DMS 273 (cell line): ENCODE data around the gene OGN.

Experiments
- DNase-seq: peaks from one replicate; lab custom pipeline; 2025; ENCODE audit not compliant: unreplicated experiment; lab: John Stamatoyannopoulos, UW

Gene OGN

GRCh38 chr9:92405818-92406217 is 1.4 kb upstream of the OGN start:
- DNase-seq: no peak

- DNase-seq: no peak
These were observed 1.3 kb downstream of the OGN start for GRCh38 chr9:92402826-92403745.

DNA sequence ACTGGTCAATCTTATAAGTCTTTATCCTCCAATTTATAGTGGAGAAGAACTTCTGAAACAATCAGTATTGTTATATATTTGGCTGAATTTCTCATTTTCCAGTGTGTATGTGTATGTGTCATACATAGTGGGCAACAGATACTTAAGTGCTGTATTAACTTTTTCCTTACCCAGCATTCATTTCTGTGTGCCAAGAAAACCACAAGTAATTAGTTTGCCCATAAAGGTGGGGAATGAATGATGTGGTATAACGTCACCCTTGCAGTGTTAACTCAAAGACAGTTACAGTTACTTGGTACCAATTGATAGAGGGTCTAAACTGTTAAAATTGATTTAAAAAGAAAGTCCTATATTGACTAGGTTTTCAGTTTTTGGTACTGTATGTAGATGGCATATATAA is 2.0 kb downstream of the OGN start:
- DNase-seq: no peak

GRCh38 chr9:92397853-92398252 is 6.5 kb downstream of the OGN start:
- no peak for DNase-seq

GRCh38 chr9:92395617-92396016 is 8.8 kb downstream of the OGN start:
- DNase-seq: no peak

DNA sequence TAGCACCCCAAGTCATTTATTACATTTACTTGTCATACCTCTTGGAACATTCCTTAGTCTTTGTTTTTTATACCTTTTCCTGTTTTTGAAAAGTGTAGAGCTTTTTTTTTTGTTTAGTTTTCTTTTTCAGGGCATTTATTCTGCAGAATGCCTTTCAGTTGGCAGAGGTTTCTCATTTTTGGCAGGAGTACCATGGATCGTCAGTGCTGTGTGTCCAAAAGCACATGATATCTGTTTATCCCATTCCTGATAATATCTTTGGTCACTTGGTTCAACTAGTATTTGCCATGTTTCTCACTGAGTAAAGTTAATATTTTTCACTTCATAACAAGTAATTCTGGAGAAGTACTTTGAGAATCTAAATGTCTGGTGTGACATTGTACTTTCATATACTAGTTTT is 10.7 kb downstream of the OGN start:
- DNase-seq: no peak

- DNase-seq: no peak
These were observed 11.7 kb downstream of the OGN start for GRCh38 chr9:92392690-92393089.

- DNase-seq: no peak
These were observed 18.4 kb downstream of the OGN start for GRCh38 chr9:92385953-92386352.

- no peak for DNase-seq
These were observed 18.9 kb downstream of the OGN start for GRCh38 chr9:92385477-92385876.

GRCh38 chr9:92385001-92385400 is 19.4 kb downstream of the OGN start:
- DNase-seq: no peak

DNA sequence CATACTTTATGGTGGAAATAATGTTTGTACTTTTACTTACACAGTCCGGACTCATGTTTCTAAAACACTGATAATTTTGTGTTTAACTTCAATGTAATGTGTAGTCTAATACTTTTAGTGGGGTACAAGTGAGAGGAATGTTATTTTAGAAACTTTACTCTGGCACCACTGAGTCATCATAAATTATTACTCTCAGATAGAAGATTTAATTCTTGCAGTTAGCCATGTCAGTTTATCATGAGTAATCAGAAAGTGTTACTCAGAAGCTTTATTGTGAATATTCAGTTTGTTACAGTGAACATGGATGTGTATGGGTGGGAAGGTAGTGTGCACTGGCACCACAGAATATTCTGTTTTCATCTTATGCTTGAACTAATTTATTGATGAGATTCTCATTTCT is 20.0 kb downstream of the OGN start:
- no peak for DNase-seq

DNA sequence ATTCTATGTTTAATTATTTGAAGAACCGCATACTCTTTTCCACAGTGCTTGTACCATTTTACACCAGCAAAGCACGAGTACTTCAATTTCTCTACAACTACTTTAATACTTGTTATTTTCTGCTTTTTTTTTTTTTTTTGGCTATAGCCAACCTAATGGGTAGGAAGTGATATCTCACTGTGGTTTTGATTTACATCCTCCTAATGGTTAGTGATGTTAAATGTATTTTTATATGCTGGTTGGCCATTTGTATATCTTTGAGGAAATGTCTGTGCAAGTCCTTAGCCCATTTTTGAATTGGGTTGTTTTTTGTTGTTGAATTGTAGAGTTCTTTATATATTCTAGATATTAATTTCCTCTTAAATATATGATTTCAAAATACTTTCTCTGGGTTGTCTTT is 22.6 kb downstream of the OGN start:
- DNase-seq: no peak

DNA sequence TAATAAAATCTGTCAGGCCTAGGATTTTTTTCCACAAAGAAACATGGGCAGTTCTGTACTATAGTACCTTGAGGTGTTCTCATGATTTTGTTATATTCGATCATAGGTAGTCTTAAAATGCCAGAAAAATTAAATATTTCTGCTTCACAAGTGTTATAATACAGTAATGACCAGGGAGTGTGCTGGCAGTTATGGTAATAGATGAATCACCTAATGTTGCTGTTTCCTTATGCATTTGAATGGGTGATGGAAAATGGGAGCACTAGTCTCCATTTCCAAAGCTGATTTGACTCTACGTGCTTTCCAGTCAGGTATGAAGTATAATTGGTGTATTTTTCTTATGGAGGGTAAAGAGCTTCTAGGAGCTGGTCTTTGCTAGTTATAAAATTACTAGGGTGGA is 23.8 kb downstream of the OGN start:
- no peak for DNase-seq

DNA sequence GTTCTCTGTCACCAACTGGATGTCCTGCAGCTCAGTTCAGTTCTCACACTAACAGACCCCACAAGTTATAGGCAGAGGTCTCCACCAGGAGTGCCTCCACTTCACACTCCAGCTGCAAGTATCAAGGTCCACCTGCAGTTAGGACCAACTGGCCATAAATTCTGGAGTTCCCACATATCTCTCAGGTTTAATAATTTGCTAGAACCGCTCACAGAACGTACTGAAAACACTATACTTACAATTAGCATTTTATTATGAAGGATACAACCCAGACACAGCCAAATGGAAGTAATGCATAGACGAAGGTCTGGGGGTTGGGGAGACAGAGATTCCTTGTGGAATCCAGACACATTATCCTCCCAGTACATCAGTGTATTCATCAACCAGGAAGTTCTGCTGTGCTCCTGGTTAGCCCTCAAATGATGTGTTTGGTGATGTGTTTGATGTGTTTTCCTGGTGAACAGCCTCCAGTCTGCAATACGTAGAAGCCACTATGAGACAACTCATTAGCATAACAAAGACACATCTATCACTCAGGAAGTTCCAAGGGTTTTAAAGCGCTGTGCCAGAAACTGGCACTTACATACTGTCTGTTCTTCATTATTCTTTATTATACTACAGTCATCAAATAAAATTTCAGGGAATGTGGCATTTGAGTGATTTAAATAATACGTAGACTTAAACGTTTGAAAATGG is 25.4 kb downstream of the OGN start:
- no peak for DNase-seq

GRCh38 chr9:92377876-92378275 is 26.5 kb downstream of the OGN start:
- DNase-seq: peak; percentile 18

- DNase-seq: no peak
These were observed 31.2 kb downstream of the OGN start for GRCh38 chr9:92373167-92373566.

DNA sequence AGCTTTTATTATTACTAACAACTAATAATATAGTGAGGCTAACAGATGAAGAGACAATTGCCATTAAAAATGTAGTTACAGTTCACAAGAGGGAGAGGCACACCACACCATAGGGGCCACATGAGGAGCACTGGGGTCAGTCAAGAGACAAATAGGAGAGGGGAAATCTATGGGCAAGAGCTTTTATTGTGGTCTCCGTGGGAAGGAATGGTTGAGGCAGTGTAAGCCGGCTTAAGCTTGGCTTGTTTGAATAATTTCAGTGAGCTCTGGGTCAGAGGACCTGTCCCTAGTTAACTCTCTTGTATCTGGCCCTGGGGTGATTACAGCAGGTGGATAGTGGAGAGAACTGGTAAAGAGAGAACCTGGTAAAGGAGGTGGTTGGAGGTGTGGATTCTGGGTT is 35.3 kb downstream of the OGN start:
- DNase-seq: no peak

DNA sequence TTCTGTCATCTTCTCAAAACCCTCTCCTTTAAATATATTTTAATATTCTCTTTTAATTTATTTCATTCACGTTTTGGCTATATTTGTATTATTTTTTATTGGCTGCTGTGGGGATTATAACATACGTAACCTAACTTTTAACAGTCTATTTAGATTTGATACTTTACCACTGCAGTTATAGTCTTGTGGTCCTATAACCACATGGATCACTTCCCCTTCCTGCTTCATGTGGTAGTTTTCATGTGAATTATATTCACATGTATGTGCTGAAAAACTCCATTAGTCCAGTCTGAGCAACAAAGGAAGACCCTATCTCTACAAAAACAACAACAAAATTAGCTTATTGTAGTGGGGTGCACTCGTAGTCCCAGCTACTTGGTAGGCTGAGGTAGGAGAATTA is 44.3 kb downstream of the OGN start:
- DNase-seq: no peak

DNA sequence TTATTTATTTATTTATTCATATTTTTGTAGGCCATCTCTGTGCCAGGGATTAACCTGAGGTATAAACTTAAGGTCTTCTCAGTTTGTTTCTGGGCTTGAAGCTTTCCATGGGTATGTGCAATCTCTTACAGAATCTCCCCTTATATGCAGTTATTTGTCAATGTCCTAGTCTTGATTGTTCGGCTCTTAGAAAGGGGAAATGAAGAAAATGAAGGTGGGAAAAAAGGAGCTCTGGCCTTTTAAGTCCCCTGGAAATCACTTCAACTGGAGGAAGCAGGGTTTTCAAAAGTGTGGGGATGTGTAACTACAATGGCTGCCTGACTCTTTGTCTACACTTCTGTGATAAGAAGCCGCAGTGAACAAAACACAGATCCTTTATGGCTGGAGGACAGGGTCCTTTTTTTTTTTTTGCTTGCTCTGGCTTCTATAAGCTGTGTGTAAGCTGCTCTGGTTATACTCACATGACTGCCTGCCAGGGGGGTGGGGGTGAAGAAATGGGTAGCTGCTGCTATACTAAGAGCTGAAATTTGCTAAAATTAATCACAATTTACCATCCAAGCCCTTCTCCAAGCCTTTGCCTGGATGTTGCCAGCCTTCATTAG is 44.9 kb downstream of the OGN start:
- no peak for DNase-seq

DNA sequence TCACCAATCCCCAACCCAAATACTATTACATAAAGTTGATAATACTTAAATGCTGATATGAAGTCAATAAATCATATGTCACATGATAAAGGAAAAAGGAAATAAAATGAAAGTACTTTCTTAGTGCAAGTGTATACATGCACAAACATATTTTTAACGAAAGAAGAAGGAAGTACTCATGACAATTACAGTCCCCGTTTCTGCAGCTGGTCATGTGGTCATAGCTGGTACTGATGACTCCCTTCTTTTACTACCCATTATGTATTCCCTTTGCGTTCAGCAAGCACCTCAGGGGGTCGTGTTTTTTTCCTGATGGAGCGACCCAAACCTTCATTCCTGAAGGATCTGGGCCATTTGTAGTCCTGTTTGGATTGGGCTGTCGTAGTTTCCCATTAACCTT is 51.3 kb downstream of the OGN start:
- no peak for DNase-seq

DNA sequence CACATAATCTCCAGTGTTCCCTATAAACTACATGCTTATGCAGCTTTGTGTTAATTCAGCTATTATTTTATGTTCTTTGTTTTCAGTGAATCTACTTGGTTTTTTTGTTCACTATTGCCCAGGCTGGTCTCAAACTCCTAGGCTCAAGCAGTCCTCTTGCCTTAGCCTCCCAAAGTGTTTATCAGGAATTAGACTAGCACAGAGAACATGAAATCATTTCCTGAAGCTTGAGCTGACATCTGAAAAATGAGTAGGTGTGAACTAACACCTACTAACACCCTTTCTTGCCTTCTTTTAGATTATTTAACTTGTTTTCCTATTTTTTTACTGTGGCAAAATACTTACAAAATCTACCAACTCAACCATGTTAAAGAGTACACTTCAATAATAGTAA is 53.6 kb downstream of the OGN start:
- no peak for DNase-seq
